Measurements from ENCODE around the gene SLC45A2.
A peak's percentile ranks its signal among the peaks of the same experiment; 100 is the strongest.

The SLC45A2 gene

DNA sequence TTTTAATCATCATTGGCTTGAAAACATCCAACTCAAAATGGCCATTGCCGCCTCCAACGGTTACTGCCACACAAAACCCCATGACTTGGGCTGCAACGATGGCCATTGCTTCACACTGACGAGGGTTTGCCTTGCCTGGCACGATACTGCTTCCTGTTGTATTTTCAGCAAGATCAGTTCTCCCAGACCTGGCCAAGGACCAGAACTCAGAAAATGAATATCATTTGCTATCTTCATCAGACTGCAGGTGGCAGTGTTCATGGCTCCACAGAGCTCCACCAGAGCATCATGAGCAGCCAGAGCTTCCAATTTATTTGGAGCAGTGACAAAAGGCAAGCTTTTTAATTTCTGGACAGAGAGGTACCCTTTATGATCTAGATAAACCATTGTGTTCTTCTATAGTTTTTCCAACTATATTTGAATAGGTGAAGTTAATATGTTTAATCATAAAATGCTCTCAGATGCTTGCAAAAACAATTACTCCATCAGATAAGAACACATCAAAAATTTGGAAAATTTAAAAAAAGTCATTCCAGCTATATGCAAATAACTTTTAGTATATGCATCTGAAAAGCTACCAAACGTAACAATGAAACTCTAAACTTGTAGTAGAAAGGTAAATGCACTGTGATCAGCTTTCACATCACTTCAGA, 13.0 kb upstream of the SLC45A2 start:
- Histone ChIP-seq H3K9me3 (ENCODE audit: insufficient read depth, low read length, severe bottlenecking) (no peaks in the 10 kb centered on the region), H3K4me3 (ENCODE audit: low read depth in 1 of 2, low read length in 2 of 2) (no peak overlapping the region), H3K4me2 (ENCODE audit: insufficient read depth, low read length) (no peak overlapping the region), H4K20me1 (ENCODE audit: insufficient read depth, low read length) (no peaks in the 10 kb centered on the region), H3K27me3 (ENCODE audit: insufficient read depth, low read length, poor library complexity) (no peaks in the 10 kb centered on the region), H3K4me1 (ENCODE audit: insufficient read depth, low read length) (no peaks in the 10 kb centered on the region; the same call in 1 of the 2 replicates), H3K36me3 (ENCODE audit: insufficient read depth, low read length) (peaks cover 20% of the 10 kb centered on the region; the same call in 1 of the 2 replicates), H3K9ac (ENCODE audit: low read depth, low read length) (no peak overlapping the region), H3K27ac (ENCODE audit: low read length) (no peak overlapping the region), H3K79me2 (ENCODE audit: insufficient read depth, low read length) (no peaks in the 10 kb centered on the region), H2AFZ (ENCODE audit: low read depth, low read length) (no peak overlapping the region)
- no peak for TF ChIP-seq EZH2 (IDR thresholded peaks at IDR 0.05; ENCODE audit: borderline replicate concordance, low read depth, low read length, severe bottlenecking)
- TF ChIP-seq, protein P1, sequence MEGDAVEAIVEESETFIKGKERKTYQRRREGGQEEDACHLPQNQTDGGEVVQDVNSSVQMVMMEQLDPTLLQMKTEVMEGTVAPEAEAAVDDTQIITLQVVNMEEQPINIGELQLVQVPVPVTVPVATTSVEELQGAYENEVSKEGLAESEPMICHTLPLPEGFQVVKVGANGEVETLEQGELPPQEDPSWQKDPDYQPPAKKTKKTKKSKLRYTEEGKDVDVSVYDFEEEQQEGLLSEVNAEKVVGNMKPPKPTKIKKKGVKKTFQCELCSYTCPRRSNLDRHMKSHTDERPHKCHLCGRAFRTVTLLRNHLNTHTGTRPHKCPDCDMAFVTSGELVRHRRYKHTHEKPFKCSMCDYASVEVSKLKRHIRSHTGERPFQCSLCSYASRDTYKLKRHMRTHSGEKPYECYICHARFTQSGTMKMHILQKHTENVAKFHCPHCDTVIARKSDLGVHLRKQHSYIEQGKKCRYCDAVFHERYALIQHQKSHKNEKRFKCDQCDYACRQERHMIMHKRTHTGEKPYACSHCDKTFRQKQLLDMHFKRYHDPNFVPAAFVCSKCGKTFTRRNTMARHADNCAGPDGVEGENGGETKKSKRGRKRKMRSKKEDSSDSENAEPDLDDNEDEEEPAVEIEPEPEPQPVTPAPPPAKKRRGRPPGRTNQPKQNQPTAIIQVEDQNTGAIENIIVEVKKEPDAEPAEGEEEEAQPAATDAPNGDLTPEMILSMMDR (IDR thresholded peaks at IDR 0.05; ENCODE audit: borderline replicate concordance, extremely low read depth, low read length, poor library complexity, severe bottlenecking) = peak; percentile 65
- DNase-seq (peak; percentile 32), ATAC-seq (ENCODE audit: insufficient read depth, low read depth) (peak; percentile 77)

DNA sequence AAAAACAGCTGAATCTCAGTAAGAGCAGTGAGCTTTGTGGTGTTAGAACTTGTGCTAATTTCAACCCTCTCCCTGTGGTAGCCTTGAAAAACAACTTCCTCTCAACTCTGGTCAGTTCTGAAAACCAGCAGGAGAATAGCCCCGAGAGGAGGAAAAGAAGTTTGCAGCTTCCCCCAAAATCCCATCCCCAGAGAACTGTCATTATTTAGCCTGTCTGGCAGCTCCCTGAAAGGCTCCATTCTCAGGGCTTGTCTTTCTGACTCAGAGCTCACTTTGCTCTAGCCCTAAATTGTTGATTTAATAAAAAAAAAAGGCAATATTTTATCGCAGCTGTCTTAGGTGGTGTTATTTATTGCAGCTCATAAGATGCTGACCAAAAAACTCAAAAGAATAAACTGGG, 11.4 kb upstream of the SLC45A2 start:
- Histone ChIP-seq H3K4me1 (ENCODE audit: insufficient read depth, low read length) (no peaks in the 10 kb centered on the region; the same call in 1 of the 2 replicates), H3K4me2 (ENCODE audit: insufficient read depth, low read length) (no peak overlapping the region), H3K27ac (ENCODE audit: low read length) (no peak overlapping the region), H4K20me1 (ENCODE audit: insufficient read depth, low read length) (no peaks in the 10 kb centered on the region), H3K79me2 (ENCODE audit: insufficient read depth, low read length) (no peaks in the 10 kb centered on the region), H3K9me3 (ENCODE audit: insufficient read depth, low read length, severe bottlenecking) (no peaks in the 10 kb centered on the region), H3K9ac (ENCODE audit: low read depth, low read length) (no peak overlapping the region), H2AFZ (ENCODE audit: low read depth, low read length) (no peak overlapping the region), H3K4me3 (ENCODE audit: low read depth in 1 of 2, low read length in 2 of 2) (no peak overlapping the region), H3K27me3 (ENCODE audit: insufficient read depth, low read length, poor library complexity) (no peaks in the 10 kb centered on the region), H3K36me3 (ENCODE audit: insufficient read depth, low read length) (peaks cover 16% of the 10 kb centered on the region; the same call in 1 of the 2 replicates)
- DNase-seq (no peak), ATAC-seq (ENCODE audit: insufficient read depth, low read depth) (no peak)
- TF ChIP-seq, protein P1 (IDR thresholded peaks at IDR 0.05; ENCODE audit: borderline replicate concordance, extremely low read depth, low read length, poor library complexity, severe bottlenecking) = no peak
- no peak for TF ChIP-seq EZH2 (IDR thresholded peaks at IDR 0.05; ENCODE audit: borderline replicate concordance, low read depth, low read length, severe bottlenecking)

DNA sequence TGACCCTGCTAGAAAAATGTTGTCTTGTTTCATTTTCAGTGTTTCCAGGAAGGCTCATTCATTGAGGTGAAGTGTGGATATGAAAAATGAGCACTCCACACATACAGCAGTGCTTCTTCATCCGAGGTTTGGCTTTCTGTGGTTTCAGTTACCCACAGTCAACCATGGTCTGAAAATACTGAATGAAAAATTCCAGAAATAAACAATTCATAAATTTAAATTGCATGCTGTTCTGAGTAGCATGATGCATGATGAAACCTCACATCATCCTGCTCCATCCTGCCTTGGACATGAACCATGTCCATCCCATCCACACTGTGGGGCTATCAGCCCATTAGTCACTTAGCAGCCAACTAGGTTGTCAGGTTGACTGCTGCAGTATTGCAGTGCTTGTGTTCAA, 10.4 kb upstream of the SLC45A2 start:
- no peak for DNase-seq
- H3K4me3 ChIP-seq (ENCODE audit: low read depth in 1 of 2, low read length in 2 of 2) = no peak overlapping the region
- peak; percentile 75 for ATAC-seq (ENCODE audit: insufficient read depth, low read depth)
- no peaks in the 10 kb centered on the region for H3K9me3 ChIP-seq (ENCODE audit: insufficient read depth, low read length, severe bottlenecking)
- peaks cover 16% of the 10 kb centered on the region; the same call in 1 of the 2 replicates for H3K36me3 ChIP-seq (ENCODE audit: insufficient read depth, low read length)
- no peak overlapping the region for H2AFZ ChIP-seq (ENCODE audit: low read depth, low read length)
- H3K9ac ChIP-seq (ENCODE audit: low read depth, low read length) = no peak overlapping the region
- TF ChIP-seq, protein P1 (IDR thresholded peaks at IDR 0.05; ENCODE audit: borderline replicate concordance, extremely low read depth, low read length, poor library complexity, severe bottlenecking) = peak; percentile 14
- TF ChIP-seq EZH2 (IDR thresholded peaks at IDR 0.05; ENCODE audit: borderline replicate concordance, low read depth, low read length, severe bottlenecking) = no peak
- H3K27ac ChIP-seq (ENCODE audit: low read length) = no peak overlapping the region
- H3K27me3 ChIP-seq (ENCODE audit: insufficient read depth, low read length, poor library complexity) = no peaks in the 10 kb centered on the region
- H3K4me2 ChIP-seq (ENCODE audit: insufficient read depth, low read length) = no peak overlapping the region
- H3K4me1 ChIP-seq (ENCODE audit: insufficient read depth, low read length) = no peaks in the 10 kb centered on the region; the same call in 1 of the 2 replicates
- H4K20me1 ChIP-seq (ENCODE audit: insufficient read depth, low read length) = no peaks in the 10 kb centered on the region
- no peaks in the 10 kb centered on the region for H3K79me2 ChIP-seq (ENCODE audit: insufficient read depth, low read length)

Measured in DND-41 (cell line).